PC-3 (cell line): ENCODE measurements around the gene SFT2D3.

Experiments
- CTCF ChIP-seq: fragments of 300-600 bp; sonication (generic); conservative IDR thresholded peaks from 2 replicates; pipeline ENCODE4 v1.5.1; 2017; ENCODE audit warnings: antibody characterized with exemption, low read depth, mild to moderate bottlenecking, low read length
- EZH2 ChIP-seq: fragments of 300-600 bp; sonication (generic); IDR thresholded peaks from one replicate; pipeline ENCODE4 v1.6.1; 2017; ENCODE audit warnings: antibody characterized with exemption, mild to moderate bottlenecking, low read length; ENCODE audit not compliant: unreplicated experiment

- TF ChIP-seq CTCF: no peak
- no peak for TF ChIP-seq EZH2
Observed at GRCh38 chr2:127705391-127706065, 4.2 kb downstream of the SFT2D3 start.
